Suppressor macrophage treated with lipopolysaccharide for 4 hours (primary cell): ENCODE data around the gene ATG16L2.
"Not testable (repeated sequence)": the region's sequence is repeated elsewhere in the genome, so short reads cannot be mapped to it uniquely, and the experiment has no call there.

ENCODE experiments used
- DNase-seq: peaks from one replicate; pipeline ENCODE4 v3.0.0-alpha.2; 2020

The ATG16L2 gene

DNA sequence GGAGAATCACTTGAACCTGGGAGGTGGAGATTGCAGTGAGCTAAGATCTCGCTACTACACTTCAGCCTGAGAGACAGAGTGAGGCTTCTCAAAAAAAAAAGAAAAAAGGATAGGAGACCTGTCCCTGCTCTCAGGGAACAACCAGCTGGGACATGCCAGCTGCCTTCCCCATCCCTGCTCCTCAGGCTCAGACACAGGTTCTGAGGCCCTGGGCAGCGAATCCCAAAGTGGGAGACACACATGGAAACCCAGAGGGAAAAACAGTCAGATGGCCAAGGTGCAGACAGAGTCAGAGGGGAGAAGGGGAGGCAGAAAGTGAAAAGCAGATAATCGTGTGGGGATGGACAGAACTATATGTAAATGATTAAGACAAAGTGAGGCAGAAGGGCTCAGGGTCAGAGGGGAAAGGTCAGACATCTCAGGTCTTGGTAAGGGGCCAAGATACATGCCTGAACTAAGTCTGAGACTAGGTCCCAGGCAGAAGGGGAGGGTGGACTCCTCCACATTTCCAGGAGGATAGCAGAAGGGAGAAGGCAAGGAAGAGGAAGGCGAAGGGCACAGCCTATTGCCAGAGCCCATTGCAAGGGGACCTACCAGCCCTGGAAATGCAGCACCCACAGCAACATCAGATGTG, 34.6 kb upstream of the ATG16L2 start:
- DNase-seq = no peak

DNA sequence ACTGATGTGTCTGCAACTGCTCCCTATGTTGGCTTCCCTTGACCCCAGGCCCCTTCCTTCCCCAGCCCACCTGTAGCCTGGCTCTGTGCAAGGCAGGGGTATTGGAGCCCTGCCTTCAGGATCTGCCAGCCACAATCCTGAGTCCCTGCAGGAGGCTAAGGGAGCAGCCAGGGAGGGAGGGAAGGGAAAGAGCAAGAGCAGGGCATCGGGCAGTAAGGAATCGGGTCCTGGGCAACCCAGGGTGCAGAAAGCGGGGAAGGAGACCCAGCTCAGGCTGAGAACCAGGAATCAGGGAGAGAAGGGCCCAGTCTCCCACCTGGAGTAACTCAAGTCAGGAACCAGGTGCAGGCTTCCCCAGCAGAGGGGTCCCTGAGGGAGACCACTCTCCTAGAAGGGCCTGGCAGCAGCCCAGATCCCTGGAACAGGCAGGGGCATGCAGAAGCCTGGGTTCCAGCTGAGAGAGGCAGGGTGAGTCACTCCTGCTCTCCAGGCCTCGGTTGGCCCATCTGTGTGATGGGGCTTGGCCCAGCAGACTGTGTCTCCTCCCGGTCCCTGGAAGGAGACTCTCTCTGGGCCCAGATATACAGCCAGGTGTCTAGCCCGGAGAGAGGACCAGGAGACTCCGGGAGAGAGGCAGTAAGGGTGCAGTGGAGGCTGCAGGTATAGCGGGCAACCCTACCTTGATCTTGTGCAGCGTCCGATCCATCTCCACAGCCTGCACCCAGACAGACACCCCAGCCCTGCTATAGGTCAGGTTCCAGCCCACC, 33.7 kb upstream of the ATG16L2 start:
- DNase-seq = no peak

DNA sequence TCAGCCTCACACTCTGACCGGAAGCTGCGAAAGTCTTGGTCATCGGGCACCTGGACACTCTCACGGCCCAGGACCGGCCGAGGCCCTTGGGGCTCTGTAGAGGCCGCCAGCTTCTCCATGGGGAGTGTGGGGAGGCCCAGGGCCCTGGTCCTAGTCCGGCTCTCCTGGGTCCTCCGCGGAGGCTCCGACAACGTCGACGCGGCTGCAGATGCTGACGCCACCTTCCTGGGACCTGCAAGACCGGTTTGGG, 33.2 kb upstream of the ATG16L2 start:
- DNase-seq = no peak

DNA sequence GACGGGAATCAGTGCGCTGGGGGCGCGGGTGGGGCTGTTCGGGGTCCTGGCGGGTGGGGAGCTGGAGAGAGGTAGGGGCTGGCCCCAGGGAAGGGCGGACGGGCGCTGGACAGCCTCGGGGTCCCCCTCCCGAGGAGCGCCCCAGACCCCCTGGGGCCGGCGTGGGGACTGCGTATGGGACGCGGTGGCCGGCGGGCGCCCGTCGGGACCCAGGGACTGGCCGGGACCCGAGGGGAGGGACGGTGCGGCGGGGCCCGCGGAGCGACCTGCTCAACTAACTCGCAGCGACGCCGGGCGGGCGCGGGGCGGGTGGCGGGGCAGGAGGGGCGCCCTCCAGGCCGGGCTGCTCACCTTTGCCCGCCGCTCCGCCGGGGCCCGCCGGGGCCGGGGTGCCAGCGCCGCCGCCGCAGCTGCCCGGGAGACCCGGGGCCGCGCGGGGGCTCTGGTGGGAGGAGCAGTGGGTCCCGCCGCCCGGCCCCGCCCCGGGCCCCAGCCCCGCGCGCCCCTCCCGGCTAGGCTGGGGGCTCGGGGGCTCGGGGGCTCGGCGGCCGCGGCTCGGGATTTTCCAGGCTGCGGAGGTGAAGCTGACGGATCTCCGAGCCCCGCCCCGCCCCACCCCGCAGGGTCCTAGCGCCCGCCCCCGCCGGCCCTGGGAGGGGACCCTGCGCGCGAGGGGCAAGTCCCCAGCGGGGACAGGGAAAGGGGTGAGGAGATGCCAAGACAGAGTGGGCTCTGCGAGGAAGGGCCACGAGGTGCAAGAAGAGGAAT, 32.7 kb upstream of the ATG16L2 start:
- DNase-seq = no peak

DNA sequence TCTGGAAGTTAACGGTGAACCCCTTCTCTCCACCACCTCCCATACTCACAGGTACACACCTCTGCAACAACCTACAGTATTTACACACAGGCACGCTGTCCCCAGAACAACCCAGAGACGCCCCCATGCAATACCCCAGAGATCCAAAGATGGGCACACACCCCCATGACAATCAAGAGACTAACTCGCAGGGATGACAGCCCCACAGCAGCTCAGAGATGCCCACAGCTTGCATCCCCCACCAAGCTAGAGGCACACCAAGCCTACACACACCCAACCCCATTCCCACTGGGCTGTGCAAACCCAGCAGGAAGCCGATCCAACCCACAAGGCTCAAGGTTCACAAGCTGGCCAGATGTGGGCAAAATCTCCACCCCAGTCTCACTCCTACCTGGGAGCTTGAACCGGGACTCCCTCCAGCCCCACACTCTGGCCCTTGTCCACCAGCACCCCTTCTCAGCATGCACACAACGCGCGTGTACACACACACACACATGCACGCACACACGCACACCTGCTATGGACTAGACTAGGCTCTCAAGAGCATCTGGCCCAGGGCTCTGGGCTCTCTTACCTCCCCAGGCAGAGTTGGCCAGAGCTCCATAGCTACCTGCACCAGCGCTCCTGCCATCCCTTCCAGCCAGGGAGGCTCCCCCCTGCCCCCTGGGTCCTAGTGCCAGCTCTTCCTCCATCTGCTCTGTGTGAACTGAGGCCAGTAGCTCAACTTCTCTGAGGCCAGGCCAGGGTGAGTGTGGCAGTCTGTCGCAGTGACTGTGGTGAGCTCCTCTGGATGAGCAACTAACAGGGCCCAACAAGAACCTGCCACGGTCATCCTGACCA, 31.9 kb upstream of the ATG16L2 start:
- DNase-seq = no peak

DNA sequence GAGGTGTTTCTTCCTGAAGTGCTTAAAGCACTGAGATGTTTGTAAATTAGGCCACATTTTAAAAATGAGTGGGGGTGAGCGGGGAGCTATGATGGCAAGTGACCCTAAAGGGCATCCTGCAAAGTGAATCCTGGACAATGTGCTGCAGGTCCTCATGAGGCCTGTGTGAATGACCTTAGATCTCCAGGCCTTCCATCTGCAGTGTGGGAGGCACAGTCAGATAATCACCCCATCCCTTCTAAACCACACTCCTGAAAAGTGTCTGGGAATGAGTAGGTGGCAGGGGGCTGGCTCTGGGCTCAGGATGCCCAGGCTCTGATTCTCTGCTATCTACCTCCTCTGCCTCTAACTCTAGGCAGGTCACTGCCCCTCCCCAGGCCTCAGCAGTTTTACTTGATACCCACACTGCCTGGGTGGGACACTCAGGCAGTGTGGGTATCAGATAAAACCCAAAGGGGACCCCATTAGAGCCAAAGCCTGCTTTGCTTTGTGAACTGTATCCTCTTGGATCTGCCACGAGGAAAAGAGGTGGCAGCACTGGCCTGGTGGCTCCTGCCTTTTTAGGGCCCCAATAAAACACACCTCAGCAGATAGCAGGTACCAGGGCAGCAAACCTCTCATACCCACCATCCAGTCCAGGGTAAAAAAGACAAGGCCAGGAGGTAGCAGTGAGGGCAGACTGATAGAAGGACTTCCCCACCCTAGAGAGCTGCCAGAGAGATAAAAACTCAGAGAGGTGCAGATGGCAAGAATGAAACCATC, 30.9 kb upstream of the ATG16L2 start:
- no peak for DNase-seq

DNA sequence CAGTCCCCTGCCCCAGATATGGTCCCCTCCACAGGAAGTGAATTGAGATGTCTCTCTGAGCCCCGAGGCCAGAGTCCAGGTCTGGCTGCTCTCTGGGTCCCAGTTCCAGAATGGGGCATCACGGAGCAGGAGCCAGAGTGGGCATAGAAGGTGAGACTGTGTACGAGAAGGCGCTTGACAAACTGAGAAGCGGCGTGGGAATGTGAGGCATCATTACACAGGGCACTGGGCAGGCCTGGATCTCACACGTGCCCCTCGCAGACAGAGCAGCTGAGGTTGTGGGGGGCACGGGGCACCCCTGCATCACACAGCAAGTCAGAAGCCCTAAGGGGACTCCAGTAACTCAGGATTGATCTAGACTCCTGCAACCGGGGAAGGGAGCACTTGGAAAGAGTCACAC, 29.5 kb upstream of the ATG16L2 start:
- DNase-seq = no peak

DNA sequence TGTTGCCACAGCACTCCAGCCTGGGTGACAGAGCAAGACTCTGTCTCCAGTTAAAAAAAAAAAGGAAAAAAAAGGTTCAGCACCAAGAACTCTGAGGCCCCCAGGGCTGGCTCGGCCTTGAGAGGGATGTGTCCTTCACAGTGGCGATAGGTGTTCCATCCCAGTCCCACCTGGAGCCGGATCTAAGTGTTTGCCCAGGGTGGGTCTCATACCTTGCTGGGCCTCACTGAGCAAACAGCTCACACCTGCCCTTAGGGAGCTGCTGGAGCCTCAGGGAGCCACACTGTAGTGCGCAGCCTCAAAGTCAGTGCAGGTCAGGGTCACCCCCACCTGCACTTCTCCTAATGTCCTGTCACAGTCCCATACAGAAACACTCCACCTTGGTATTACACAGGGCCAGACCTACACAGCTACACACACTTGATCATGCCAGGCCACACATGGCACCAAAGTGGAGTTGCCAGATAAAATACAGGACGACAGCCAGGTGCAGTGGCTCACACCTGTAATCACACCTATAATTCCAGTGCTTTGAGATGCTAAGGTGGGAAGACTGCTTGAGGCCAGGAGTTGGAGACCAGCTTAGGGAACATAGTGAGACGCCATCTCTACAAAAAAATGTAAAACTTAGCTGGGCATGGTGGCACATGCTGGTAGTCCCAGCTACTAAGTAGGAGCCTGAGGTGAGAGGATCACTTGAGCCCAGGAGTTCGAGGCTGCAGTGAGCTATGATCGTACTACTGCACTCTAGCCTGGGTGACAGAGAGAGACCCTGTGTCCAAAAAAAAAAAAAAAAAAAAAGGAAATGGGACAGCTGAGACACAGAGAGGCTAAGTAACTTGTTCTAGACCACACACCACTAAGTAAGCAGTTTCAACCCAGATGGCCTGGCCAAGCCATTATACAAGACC, 27.7 kb upstream of the ATG16L2 start:
- DNase-seq = no peak

DNA sequence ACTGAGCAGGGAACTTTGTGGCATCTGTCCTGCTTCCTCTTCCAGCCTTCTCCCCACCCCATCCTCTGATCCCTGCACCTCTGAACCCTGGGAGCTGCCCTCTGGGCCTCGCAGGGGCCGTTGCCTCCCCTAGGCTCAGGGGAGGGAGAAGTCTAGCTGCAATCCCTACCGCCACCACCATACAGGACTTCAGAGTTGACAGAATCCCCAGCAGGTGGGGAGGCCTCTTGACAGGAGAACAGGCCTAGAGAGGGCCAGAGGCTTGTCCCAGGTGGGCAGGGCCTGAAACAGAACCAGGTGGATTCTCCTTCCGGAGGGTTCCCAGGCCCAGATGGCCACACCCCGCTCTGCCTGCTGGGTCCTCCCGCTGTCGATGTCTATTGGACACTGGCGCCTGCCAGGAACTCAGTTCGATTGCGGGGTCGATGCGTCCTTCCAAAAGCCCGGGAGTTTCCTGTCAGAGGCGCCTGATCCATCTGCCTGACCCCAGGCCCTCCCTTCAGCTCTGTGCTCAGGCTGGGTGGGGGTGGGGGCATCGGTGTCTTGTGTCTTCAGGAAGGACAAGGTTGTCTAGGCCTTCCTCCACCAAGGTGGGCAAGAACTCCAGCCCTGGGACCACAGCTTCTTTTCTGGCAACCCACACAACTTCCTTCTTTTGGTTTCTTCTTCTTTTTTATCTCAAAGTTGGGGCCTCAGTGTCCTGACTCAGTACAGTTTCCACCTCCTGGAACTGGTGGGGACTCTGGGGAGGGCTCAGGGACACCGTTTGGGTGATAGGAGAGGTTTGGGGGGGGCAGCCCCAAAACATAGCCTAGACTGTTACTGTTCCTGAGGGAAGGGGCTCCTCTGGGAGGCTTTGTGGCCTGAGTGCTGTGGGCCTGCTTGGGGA, 26.8 kb upstream of the ATG16L2 start:
- DNase-seq = peak; percentile 53

DNA sequence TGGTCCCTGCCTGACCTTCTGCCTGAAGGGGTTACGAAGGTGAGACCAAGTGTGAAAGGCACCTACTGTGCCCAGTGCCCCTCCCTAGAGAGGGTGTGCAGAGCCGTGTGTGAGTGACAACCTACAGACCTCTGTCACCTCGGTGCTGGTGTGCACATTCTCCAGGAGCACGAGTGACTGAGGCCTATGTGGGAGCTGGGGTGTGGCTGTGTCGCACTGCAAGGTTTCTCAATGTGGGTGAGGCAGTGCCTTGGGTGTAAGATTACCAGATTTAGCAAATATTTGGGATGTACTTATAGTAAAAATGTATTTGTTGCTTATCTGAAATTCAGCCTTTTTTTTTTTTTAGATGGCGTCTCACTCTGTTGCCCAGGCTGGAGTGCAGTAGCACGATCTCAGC, 26.0 kb upstream of the ATG16L2 start:
- no peak for DNase-seq

DNA sequence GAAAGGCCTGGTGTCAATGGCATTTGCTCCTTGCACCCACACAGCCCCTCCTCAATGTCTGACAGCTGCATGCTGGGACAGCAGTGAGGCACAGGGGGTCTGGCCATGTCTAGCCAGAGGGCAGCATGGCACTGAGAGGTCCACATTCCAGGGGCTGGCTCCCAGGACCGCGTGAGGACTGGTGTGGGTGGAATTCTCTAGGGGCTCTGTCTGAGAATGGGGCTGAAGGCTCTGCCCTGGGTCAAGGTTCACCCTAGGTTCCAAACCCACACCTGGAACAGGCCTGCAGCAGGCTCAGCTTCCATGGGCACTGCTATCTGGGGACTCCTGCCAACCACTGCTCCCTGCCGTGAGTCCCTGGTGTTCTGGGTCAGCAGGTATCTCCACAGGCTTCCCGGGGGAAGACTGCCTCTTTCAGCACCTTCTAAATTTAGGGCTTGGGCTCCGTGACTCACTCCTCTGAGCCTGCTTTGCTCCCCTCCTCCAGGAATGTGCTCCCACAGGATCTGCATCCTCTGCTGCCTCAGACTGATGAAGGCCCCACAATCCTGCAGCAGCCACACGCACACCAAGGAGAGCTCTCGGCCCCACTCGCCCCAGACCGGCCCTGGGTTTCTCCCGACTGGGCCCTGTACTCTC, 24.6 kb upstream of the ATG16L2 start:
- DNase-seq = no peak

DNA sequence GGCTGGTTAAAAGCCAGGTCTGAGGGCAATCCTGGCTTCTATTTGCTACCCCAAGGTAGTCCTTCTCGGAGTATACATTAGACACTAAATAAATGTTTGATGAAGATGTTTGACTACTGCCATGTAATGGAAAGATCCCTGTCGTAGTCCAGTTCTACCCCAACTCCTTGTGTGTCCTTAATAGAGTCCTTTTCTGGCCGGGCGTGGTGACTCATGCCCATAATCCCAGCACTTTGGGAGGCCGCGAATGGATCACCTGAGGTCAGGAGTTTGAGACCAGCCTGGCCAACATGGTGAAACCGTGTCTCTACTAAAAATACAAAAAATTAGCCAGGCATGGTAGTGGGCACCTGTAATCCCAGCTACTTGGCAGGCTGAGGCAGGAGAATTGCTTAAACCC, 23.0 kb upstream of the ATG16L2 start:
- DNase-seq = not testable (repeated sequence)

DNA sequence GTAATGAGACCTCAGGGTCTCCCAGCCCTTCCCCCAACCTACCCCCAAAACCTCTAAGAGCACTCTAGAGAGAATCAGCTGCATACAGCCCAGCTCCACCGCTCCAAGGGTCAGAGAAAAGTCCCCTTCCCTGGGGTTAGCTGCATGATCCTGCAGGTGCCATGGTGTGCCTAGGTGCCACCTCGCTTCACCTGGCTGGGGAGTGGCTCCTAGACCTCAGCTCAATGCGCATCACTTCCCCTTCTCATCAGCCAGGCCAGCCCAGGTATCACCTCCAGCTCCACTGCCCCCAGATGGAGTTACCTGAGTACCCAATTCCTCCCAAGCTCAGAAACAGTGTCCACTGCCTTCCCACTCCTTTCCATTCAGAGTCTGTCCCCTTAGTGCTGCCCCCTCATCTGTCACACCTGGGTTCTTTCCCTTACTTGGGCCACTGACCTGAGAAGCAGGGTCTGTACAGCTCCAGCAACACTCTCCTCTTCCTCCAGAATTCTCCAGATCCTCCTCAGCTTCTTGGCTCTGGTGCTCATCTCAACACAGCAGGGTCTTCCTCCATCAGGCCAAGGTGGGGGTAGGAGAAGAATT, 21.7 kb upstream of the ATG16L2 start:
- no peak for DNase-seq

DNA sequence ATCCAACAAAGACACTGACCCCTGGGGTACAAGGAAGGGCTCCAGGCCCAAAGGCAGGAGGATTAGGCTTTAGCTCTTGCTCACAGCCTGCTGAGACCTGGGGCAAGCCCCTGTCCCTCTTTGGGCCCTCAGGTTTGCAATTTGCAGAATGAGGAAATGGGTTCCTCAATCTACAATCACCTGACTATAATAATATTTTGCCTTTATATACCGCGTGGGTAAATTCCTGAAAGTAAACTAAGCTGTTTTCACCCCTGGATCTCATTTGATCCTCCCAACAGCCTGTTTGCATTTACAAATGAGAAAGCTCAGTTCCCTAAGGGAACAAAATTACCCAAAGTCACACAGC, 21.2 kb upstream of the ATG16L2 start:
- no peak for DNase-seq

DNA sequence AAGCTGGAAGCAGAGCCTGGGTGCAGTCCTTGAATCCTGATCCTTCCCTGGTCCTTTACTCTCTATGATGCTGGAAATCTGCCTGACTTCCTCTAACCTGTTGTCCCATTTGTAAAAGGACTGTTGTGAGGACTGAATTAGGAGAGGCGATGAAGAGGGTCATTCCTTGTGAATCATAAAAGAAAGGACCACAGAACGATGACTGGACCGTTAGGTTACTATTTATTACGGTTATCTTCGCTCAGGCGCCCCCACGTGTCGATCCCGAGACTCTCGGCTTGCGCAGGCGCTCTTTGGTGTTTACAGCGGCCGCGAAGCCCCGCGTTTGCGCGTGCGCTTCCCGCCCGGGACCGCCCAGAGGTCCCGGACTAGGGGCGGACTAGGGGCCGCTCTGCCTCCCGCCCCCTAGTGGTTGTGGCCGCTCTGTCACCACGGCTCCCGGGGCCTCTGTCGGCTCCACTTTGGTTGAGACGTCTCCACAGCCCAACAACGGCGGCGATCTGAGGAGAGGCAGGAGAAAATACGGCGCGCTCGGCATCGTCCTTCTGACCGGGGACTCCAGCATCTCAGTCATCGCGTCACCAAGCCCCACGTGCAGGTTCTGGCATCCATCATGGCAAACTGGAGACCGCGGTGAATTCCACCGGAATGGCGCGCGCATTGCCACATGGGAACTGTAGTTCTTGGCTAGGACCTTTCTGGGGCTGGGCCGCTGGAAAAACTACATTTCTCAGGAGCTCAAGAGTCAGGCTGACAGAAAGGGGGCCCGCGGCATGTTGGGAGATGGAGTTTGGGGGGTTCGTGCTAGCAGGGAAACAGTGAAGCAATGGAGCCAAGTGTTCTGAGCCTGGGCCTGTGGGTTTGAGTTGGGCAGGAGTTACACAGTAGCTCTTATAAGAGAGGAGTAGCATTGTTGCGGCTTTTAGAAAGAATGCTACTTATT, 20.5 kb upstream of the ATG16L2 start, which contains the start of gene STARD10:
STARD10 (minus strand) TSS at position 623 of the 943 bp plus-strand sequence. CDS start 12,866 bp downstream, outside the sequence.
- peak; percentile 100 for DNase-seq

DNA sequence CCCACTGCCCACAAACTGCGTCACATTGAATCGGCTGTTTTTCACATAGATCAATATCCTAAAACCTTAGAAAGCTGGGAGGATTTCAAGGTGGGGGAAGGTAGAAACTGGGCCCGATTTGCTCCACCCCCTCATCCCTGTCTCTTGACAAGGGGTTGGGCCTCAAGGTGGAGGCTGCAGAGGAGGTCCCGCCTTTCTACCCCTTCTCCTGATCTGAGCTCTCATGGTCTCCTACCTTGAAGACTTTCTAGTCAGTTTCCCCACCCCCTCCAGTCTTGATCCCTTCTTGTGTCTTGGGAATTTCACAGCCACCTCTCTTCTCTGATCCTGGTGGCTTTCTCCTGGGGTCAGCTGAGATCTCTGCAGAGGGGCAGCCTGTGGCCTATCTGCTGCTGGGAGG, 15.8 kb upstream of the ATG16L2 start:
- no peak for DNase-seq

DNA sequence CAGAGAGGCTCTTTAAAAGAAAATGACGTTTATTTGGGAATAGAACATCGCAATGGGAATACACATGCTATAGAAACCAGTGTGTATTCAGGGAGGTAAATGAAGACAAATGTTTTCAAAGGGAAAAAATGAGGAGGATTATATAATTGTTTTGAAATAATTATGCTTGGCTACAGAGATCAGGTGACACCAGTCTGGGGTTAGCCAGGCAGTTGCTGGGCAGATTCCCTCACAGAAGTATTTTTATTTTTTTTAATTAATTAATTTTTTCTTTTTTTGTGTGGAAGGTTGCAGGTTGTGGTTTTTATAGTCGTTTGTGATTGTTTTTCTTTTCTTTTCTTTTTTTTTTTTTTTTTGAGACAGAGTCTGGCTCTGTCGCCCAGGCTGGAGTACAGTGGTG, 14.8 kb upstream of the ATG16L2 start:
- no peak for DNase-seq

DNA sequence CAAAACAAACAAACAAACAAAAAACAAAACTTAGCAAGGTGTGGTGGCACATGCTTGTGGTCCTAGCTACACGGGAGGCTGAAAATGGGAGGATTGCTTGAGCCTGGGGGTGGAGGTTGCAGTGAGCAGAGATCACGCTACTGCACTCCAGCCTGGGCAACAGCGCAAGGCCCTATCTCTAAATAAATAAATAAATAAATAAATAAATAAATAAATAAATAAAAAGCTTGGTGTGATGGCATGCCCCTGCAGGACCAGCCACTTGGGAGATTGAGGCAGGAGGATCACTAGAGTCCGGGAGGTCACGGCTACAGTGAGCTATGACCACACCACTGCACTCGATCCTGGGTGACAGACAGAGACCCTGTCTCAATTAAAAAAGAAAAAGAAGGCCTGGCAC, 11.4 kb upstream of the ATG16L2 start:
- no peak for DNase-seq
